GM21390 (cell line): ENCODE data around the gene TMPRSS6.

ENCODE experiments used
- ATAC-seq: cut with Tn5 transposase; IDR thresholded peaks from one replicate; pipeline ENCODE4 v1.9.1; 2021; ENCODE audit not compliant: unreplicated experiment

Gene TMPRSS6

GRCh38 chr22:37141476-37141875 lies 32.0 kb upstream of the TMPRSS6 start:
- ATAC-seq: no peak

DNA sequence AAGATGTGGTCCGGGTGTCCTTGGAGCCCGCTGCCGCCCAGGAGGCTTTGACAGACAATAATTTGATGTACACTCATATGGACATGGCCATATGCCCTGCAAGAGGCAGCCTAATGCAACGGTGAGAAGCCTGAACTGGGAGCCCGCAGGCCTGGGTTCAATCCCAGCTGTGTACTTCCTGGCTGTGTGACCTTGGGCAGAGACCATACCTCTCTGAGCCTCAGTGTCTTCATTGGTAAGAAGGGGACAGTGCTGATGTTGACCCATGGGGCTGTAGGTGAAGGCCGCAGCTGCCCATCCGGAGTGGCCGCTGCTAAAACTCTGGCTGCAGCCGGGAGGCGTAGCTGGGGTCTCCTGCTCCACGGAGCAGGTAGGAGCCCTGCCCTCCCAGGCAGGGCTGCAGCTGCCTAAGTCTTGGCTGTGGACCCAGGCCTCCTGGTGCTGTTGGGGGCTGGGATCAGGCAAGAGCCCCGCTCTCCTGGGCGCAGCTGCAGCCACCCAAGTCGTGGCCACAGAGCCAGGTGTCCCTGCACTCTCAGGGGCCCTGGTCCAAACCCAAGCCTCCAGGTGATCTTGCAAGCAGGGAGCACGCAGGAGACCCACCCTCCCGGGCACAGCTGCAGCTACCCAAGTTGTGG lies 31.3 kb upstream of the TMPRSS6 start:
- no peak for ATAC-seq

DNA sequence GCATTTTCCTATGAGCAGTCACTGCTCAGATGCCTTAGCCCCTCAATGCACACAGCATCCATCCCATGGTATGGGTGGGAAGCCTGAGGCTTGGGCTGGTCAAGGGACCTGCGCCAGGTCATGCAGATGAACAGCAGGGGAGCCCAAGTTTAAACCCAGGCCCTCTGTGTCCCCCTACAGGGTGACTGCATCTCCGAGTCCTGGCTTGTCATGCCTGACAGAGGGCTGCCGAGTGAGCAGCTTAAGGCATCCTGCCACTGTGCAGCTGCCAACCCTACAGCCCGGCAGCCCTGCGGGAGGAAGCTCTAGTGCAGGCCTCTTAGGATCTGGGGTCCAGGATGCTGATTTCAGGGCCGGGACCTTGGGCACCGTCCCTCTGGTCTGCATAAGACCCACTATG lies 30.2 kb upstream of the TMPRSS6 start:
- no peak for ATAC-seq

DNA sequence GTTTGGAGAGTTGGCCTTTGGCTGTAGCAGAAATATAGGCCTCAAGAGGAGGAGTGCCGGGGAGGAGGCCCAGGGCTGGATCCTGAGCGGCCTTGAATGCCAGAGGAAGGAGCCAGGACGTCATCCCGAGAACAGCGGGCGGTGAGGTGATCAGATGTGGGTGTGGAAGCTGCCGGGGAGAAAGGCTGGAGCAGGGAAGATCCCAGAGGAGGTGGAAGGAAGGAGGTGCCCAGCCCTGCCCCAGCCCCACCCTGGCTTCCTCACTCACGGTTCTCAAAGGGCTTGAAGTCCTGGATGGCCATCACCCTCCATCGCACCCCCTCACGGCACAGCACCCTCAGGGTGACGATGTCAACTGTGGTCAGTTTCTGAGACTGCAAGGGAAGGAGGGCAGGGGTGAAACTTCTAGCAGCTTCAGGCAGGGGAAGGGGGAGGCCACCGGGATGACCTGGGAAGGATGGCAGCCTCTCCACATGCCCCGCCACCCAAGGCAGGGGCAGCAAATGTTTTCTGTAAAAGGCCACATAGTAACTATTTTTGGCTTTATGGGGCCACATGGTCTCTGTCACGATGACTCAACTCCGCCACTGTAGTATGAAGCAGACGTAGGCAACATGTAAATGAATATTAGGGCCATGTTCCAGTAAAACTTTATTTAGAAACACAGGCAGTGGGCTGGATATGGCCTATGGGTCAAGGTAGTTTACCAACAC lies 29.5 kb upstream of the TMPRSS6 start:
- ATAC-seq: no peak

GRCh38 chr22:37137903-37138665 lies 28.6 kb upstream of the TMPRSS6 start:
- ATAC-seq: no peak

GRCh38 chr22:37137131-37137530 lies 27.6 kb upstream of the TMPRSS6 start:
- no peak for ATAC-seq

- ATAC-seq: no peak
Measured at GRCh38 chr22:37135023-37135422, 25.5 kb upstream of the TMPRSS6 start.

- ATAC-seq: no peak
Measured at GRCh38 chr22:37133304-37134018, 23.9 kb upstream of the TMPRSS6 start.

- ATAC-seq: no peak
Measured at GRCh38 chr22:37132773-37133172, 23.3 kb upstream of the TMPRSS6 start.

GRCh38 chr22:37129866-37130441 lies 20.4 kb upstream of the TMPRSS6 start:
- no peak for ATAC-seq

GRCh38 chr22:37128555-37129281 lies 19.2 kb upstream of the TMPRSS6 start:
- no peak for ATAC-seq

DNA sequence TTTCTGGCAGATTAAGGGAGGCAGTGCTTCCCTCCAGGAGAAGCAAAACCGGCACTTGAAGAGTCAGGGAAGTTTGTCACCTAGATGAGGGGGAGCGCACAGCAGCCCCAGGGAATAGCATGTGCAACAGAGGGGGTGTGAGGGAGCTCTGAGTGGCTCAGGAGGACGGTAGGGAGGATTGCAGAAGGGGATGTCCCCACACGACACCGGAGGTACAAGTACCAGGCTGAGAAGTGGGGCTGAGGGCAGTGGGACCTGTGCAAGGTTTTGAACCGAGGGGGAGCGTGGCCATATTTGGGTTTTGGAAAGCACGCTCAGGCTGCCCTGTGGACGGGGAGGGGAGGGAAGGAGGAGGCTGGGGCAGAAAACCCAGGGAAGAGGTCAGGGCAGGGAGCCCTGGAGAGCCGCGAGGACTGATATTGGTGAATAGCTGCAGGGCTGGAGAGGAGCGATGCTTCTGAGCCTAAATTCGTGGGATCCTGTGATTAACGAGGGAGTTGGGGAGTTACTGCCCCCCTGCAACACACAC lies 17.9 kb upstream of the TMPRSS6 start:
- no peak for ATAC-seq

- ATAC-seq: no peak
Measured at GRCh38 chr22:37126882-37127281, 17.4 kb upstream of the TMPRSS6 start.

DNA sequence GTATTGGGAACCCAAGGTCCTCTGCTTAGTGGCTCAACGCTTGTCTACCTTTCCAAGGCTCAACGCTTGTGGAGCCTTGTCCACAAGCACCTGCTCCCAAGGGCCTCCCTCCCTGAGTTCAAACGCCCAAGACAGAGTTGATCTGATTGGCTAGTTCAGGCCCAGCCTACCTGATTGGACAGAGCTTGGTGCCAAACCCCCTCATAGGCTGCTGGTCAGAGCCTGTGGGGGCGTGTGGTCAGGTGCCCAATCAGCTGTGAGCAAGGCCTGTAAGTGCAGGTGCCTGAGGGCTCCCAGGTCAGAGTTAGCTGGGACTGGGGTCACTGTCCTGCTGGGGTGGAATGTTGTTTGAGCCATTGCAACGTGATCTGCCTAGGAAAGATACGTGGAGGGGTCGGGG lies 16.9 kb upstream of the TMPRSS6 start:
- ATAC-seq: no peak

DNA sequence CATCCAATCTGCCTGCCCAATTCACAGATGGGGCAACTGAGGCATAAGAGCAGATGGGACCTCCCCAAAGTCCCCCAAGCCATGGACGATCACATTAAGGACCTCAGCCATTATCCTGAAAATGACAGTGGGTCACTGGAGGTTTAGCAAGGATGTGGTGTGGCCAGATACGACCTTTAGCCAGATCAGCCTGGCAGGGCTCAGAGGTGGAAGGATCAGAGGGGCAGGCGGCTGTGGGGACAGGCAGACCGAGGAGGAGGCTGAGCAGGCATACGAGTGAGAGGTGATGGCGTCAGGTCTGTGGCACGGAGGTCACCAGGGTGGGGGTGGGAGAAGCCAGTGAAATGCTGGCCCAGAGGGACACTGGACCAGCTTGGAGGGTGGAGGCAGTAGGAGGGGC lies 14.1 kb upstream of the TMPRSS6 start:
- ATAC-seq: no peak

- no peak for ATAC-seq
Measured at GRCh38 chr22:37122598-37123180, 13.2 kb upstream of the TMPRSS6 start.

DNA sequence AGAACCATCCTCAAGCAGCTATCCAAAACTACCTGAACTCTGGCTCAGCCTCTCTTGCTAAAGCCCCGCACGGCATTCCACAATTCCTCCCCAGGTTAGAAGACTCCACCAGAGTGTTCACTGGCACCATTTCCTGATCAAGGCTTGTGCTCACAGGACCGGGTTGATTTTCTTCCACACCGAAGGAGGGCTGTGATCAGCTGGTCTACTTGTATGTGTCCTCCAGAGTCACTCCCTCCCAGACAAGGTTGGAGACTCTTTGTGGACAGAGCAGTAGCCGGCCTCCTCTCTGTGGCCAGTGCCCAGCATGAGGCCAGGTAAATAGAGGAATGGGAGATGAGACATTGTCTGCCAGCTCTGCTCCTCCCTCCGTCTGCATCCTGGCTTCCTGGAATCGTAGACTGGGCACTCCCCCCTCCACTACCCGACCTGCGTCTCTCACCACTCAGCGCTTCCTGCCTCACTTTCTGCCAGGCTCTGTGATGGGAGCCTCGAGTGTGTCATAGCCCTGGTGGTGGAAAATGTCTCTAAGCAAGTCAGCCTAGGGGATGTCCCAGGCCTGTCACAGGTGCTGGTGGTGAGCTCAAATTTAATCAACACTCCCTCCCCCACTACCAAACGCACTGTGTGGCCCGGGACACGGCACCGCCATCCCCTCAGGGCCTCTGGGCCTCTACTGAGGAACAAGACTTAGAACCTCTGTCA lies 12.5 kb upstream of the TMPRSS6 start:
- peak; percentile 68 for ATAC-seq

GRCh38 chr22:37120569-37121340 lies 11.2 kb upstream of the TMPRSS6 start:
- no peak for ATAC-seq
